Glomerular visceral epithelial cell (primary cell): ENCODE results near the gene NOSIP.

Source experiments
- DNase-seq: peaks from one replicate; pipeline ENCODE4 v3.0.0-alpha.2; 2016; ENCODE audit errors: extremely low spot score

Gene NOSIP

GRCh38 chr19:49573009-49573408, 7.3 kb downstream of the NOSIP start:
- no peak for DNase-seq

DNA sequence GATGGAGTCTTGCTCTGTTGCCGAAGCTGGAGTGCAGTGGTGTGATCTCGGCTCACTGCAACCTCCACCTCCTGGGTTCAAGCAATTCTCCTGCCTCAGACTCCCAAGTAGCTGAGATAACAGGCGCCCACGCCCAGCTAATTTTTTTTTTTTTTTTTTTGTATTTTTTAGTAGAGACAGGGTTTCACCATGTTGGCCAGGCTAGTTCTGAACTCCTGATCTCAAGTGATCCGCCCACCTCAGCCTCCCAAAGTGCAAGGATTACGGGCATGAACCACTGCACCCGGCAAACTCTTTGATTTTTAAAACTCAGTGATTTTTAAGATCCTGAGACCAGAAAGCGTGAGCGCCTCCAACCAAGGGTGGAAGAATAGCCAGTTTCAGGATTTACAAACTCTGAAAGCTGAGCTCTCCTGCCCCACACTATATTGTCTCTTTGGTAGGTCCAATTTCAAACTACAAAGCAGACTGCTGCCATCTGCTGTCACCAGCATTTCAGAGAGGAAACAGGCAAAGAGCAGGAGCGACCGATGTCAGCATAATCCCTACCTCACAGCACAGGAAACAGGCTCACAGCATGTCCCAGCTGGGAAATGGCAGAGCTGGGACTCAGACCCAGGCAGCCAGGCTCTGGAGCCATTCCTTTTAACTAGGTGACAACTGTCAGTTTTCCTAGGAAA, 9.2 kb downstream of the NOSIP start:
- DNase-seq, result no peak

DNA sequence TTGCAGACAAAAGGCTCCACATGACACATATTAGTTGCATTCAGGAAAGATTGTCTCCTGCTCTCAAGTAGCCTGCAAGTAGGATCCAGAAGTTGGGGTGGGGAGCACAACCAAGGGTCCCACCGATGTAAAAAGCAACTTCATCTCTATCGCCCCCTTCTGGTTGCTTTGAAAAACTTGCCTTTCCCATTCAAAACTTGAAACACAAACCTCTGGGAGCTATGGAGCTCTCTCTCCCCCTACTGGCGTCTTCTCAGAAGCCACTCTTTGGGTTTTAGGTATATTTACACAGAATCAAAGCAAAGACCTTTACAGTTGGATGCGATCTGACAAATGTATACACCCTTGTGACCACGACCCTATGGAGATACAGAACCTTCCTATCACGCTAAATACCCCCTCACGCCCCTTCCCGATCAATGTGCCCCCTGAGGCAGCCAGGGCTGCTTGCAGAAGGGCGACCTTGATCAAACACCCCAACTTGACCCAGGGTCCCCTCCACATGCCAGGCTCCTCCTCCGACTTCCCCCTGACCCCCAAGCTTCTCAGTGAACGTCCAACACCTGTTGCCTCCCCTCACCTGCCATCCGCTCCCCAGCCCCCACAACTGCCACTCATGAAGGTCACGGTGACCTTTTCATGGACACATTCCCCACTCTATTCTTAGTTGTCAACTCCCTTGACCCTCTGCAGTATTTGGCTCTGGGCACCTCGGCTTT, 10.1 kb downstream of the NOSIP start:
- DNase-seq, result peak; percentile 82

DNA sequence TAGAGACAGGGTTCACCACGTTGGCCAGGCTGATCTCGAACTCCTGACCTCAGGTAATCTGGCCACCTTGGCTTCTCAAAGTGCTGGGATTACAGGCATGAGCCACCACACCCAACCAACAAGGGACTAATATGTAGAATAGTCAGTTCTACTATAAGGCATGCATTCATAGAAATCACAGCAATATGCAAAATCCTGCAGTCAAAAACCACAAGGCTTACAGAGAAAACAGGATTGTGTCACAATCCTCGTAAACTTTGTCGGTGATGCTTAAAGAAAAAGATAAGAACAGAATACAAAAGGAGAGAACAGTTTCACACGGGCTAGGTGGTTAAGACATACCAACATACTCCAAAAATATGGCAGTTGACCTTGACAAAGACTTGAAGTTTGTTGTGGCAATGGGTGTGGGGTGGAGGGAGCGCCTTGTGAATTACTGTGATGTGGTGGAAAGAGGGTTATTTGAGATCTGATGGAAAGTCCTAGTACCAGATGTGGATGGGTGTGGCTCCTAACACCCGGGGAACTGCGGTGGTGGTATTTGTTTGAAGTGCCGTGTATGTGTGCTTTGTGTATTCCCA, 12.4 kb downstream of the NOSIP start:
- no peak for DNase-seq

DNA sequence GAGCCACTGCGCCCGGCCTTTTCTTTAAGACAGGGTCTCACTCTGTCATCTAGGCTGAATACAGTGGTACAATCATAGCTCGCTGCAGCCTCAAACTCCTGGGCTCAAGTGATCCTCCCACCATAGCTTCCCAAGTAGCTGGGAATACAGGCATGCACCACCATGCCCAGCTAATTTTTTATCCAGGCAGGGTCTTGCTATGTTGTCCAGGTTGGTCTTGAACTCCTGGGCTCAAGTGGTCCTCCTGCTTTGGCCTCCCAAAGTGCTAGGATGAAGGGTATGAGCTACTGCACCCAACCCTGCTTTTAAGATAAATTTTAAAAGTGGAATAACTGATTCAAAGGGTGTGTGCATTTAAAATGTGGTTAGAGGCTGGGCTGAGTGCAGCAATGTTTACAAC, 14.1 kb downstream of the NOSIP start:
- DNase-seq, result no peak

DNA sequence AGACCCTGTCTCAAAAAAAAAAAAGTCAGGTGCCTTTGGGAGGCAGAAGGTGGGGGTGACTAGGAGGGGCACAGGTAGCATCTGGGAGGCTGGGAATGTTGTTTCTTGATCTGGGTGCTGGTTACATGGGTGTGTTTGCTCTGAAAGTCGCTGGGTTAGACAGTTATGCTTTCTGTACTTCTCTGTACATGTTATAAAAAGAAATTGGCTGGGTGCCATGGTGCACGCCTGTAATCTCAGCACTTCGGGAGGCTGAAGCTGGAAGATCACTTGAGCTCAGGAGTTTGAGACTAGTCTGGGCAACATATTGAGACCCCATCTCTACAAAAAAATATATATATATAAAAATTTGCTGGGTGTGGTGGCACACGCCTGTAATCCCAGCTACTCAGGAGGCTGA, 15.1 kb downstream of the NOSIP start:
- no peak for DNase-seq

GRCh38 chr19:49564616-49565045, 15.7 kb downstream of the NOSIP start:
- DNase-seq, result no peak

DNA sequence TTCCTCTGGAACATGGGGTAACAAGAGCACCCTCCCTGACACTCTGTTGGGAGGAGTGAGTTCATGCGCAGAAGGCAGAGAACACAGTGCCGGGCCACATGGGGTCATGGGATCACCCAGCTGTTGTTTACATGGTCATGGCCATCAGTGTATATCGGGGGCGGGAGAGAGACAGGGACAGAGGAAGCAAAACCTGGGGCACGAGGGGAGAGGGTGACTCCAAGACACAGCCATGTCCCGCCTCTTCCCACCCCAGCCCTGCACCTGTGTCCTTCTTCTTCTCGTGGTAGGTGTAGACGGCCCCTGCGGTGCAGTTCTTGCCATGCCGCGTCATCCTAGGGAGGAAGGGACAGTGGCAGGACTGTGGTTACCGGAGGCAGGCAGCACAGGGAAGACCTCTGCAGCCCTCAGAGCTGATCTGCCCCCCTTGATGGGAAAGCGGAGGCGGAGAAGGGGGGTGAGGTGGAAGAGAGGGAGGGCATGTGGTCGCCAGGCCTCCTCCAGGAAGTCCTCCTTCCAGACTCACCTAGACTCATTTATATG, 19.9 kb downstream of the NOSIP start:
- DNase-seq, result no peak

DNA sequence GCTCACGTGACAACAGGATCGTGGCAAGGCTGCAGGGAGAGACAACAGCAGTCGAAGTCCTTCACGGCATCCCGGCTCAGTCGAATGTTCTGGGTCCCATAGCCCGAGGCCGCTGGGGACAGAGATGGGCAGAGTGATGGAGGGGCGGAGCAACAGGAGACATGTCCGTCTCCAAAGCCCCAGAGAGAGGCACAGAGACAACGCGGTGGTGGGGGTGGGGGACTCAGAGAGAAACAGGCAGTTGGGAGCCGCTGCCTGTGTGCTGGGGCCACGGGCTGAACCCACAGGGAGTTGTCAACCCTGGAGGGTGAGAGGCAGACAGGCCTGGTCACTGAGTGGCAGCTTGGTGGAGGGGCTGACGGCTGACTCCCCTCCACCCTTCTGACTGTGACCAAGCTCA, 20.4 kb downstream of the NOSIP start:
- no peak for DNase-seq

DNA sequence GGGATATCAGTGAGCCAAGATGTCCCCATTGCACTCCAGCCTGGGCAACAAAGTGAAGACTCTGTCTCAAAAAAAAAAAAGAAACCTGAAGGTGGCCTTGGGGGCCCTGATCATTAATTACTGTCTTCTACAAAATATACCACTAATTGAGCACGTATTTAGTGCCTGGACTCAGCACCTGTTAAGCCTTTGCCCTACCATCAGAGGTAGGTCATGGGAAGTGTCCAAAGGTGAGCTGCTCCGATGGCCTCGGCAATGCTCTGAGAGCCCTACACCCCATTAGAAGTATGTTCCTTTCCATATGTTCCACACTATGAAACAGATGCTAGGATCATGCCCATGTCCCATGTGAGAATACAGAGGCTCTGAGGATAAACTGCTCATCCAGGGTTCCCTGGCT, 20.9 kb downstream of the NOSIP start:
- no peak for DNase-seq

DNA sequence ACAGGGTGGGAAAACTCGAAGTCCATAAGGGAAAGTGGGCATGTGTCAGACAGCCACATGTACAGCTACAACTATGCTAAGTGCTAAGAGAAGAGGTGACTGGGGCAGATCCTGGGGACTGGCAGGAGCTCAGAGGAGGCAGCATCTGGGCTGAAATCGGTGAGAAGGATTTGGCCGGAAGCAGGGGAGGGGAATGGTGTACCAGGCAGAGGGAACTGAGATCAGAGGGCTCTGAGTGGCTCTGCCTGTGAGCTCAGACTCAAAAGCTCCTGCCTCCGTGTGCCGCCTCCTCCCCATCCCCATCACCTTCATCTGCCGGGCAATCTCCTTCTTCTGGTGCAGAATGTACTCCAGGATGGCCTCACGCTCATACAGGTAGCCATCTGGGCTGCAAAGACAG, 21.8 kb downstream of the NOSIP start:
- no peak for DNase-seq

GRCh38 chr19:49557641-49558325, 22.6 kb downstream of the NOSIP start:
- DNase-seq, result no peak

DNA sequence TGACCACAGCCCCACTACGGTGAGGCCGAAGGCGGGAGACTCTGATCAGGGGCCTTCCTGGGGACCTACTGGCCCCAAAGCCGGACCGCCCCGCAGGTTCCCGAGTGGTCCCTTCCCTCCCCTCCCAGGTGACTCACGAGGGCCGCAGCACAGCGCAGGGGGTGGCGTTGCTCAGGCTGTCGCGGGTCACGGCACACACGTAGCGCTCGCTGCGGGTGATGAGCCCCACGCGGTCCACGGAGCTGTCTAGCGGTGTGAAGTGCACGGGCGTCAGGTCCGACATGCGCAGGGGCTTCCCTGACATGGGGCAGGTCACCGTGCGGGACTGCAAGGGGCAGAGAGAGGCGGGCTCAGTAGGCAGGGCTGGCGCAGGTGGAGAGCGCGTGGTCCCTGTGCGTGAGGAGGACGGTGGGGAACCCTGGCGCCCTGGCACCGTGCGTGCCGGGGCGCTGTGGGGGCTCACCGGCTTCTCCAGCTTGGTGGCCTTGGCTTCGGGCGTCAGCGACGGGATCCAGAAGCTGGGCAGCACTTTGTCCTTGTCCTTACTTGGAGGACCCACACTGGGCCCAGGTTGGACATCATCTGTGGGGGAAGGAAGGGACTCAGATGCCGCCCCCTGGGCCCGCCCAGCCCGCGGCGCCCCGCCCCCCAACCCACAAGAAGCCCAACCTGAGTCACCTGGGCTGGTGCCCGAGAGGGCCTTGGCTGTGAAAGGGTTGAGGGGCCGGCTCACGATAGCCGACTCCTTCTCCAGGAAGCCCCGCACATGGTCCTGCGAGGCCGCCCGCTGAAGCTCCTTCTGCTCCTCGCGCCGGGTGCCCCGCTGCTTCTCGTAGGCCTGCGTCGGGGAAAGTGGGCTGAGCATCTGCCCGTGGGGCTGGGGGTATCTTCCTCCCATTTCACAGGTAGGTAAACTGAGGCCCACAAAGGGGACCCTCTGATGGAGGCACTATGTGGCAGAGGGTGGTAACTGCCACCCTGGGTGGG, 23.7 kb downstream of the NOSIP start:
- DNase-seq, result no peak

GRCh38 chr19:49555600-49556411, 24.6 kb downstream of the NOSIP start:
- peak; percentile 27 for DNase-seq

DNA sequence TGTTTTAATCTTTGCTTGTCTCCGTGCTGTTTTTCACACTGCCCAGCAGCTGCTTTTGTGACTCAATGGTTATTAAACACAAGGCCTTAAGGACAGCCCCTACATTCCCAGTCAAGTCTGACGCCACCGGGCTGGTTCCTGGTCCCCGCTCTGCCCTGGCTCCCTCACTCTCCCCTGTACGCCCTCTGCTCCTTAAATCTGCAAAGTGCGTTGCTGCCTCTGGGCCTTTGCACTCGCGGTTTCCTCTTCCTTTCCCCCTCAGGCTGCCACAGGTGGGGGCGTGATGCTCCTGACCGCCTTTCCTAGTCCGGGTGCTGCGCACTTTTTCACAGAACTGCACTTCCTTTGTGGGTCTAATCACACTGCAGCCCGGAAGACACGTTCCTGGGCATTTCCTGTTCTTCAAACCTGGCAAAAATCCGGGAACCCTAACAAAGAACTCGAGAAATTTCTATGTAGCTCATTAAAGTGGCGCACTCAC, 25.6 kb downstream of the NOSIP start:
- no peak for DNase-seq

DNA sequence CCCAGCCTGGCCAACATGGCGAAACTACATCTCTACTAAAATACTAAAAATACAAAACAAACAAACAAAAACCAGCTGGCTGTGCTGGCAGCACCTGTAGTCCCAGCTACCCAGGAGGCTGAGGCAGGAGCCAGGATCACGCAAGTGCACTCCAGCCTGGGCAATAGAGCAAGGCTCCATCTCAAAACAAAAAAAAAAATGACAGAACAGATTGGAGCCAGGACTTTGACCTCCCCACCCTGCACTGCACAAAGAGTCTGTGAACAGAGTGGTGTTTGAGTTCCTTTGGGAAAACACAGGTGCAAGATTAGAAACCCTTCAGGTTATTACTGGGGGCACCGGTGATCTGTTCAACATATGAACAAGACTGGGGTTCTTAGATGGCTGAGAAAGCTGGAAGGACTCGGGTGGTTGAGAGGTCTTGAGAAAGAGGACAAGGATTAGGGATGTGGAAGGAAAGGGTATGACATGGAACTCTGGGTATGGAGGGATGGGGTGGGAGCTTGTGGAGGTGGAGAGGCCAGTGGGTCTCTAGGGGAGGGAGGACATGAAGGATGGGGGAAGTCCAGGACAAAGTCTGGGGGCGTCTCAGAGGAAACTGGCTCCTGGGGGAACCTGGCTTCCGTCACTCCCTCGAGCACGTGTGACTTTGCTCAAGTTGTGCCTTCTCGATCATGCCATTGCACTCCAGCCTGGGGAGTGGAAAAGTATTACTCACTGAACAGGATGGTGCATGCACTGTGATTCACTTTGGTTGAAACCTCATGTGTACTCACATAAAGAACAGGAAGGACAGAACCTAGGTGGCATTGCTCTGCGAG, 26.7 kb downstream of the NOSIP start:
- DNase-seq, result peak; percentile 17

GRCh38 chr19:49552749-49553148, 27.6 kb downstream of the NOSIP start:
- no peak for DNase-seq

GRCh38 chr19:49551531-49551930, 28.8 kb downstream of the NOSIP start:
- DNase-seq, result no peak

DNA sequence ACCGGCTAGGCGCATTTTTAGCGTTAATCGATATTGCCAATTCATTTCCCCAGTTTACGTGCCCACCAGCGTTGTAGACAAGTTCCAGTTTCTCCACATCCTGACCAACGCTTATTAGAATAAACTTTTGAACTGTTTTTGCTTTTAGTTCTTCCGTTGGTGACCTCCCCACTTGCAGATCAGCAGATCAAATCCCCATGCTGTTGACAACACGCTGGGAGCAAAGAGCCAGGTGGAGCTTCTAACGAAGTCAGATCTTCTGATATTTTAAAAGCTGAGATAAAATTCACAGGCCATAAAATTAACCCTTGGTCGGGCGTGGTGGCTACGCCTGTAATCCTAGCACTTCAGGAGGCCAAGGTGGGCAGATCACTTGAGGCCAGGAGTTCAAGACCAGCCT, 31.3 kb downstream of the NOSIP start:
- DNase-seq, result no peak
